Measurements from ENCODE around the gene CSNK1E. TPM values are rescaled to one million over a fixed set of nuclear protein-coding genes. Genes with fewer than 3 reads are reported as not detected.

CSNK1E gene
- polyA plus RNA-seq, 1 donor (not counting 4 experiments of a cell fraction or from before 2014, with no cell fraction given), result 168 TPM

- Histone ChIP-seq H4K20me1 (ENCODE audit: control insufficient read depth, extremely low read depth, insufficient read depth, low read length) (peaks cover 34% of the 10 kb centered on the region), H3K27me3 (ENCODE audit: control insufficient read depth, extremely low read depth, insufficient read depth, low read length) (no peaks in the 10 kb centered on the region), H3K4me3 (ENCODE audit: control insufficient read depth in 2 of 3, extremely low read depth in 1 of 3, insufficient read depth in 2 of 3, low read depth in 1 of 3, low read length in 3 of 3) (no peak overlapping the region), H3K27ac (ENCODE audit: control insufficient read depth, insufficient read depth, low read length) (no peak overlapping the region), H2AFZ (ENCODE audit: control insufficient read depth, low read length) (no peak overlapping the region), H3K36me3 (ENCODE audit: control insufficient read depth in 2 of 2, extremely low read depth in 1 of 2, insufficient read depth in 2 of 2, low read length in 2 of 2) (peaks cover 14 to 19% of the 10 kb centered on the region in 2 experiments), H3K79me2 (ENCODE audit: control insufficient read depth, insufficient read depth, low read length) (peaks cover 97% of the 10 kb centered on the region), H3K9ac (ENCODE audit: control insufficient read depth, extremely low read depth, insufficient read depth, low read length) (no peak overlapping the region), H3K4me2 (ENCODE audit: control insufficient read depth, extremely low read depth, insufficient read depth, low read depth, low read length) (no peak overlapping the region), H3K9me3 (ENCODE audit: control insufficient read depth, low read depth, low read length) (no peaks in the 10 kb centered on the region), H3K4me1 (ENCODE audit: control insufficient read depth, extremely low read depth, insufficient read depth, low read length) (peaks cover 6% of the 10 kb centered on the region), H3K9me1 (ENCODE audit: control insufficient read depth, extremely low read depth, insufficient read depth, low read length) (peaks cover 6% of the 10 kb centered on the region)
- TF ChIP-seq CTCF (optimal IDR thresholded peaks at IDR 0.05 in 1 of 3, IDR thresholded peaks at IDR 0.05 in 1 of 3, conservative IDR thresholded peaks at IDR 0.05 in 1 of 3; ENCODE audit: extremely low read depth in 1 of 3, insufficient read depth in 2 of 3, low read length in 3 of 3) (no peak), EZH2 (IDR thresholded peaks at IDR 0.05; ENCODE audit: low read length) (no peak)
- dilution Hi-C loops (cut with MboI; ENCODE audit: extremely low pct_ligation_motif_present, low sequenced_read_pairs), result no loop called here
- DNase-seq (ENCODE audit: low read depth, low spot score), result no peak
- FAIRE-seq, result no peak
These were observed 51.1 kb downstream of the CSNK1E start for GRCh38 chr22:38266120-38266519.

DNA sequence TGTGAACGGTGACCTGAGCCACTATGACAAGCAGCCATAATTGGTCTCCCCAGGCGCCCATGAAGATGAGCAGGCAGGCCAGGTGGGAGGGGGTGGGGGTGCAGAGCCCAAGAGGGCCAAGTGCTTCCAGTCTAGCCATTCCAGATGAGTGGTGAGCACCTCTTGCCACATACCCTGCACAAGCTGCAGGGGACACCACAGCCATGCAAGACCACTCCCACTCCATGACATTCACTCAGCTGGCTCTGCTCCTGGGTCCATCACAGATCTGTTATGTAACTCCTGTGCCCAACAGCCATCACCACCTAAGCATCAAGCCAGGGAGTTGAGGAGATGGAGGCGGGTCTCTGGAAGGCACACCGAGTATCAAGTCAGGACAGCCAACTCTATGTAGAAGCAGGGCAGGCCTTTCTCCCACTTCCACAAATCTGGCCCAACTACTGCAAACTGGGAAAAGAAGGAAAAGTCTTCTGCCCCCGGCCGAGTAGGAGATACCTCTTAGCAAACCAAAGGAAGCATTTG, 52.9 kb downstream of the CSNK1E start:
- Histone ChIP-seq H3K79me2 (ENCODE audit: control insufficient read depth, insufficient read depth, low read length) (peaks cover 93% of the 10 kb centered on the region), H3K4me1 (ENCODE audit: control insufficient read depth, extremely low read depth, insufficient read depth, low read length) (peaks cover 6% of the 10 kb centered on the region), H3K27me3 (ENCODE audit: control insufficient read depth, extremely low read depth, insufficient read depth, low read length) (no peaks in the 10 kb centered on the region), H3K9ac (ENCODE audit: control insufficient read depth, extremely low read depth, insufficient read depth, low read length) (no peak overlapping the region), H4K20me1 (ENCODE audit: control insufficient read depth, extremely low read depth, insufficient read depth, low read length) (peaks cover 18% of the 10 kb centered on the region), H3K9me3 (ENCODE audit: control insufficient read depth, low read depth, low read length) (no peaks in the 10 kb centered on the region), H3K4me2 (ENCODE audit: control insufficient read depth, extremely low read depth, insufficient read depth, low read depth, low read length) (no peak overlapping the region), H3K4me3 (ENCODE audit: control insufficient read depth in 2 of 3, extremely low read depth in 1 of 3, insufficient read depth in 2 of 3, low read depth in 1 of 3, low read length in 3 of 3) (no peak overlapping the region), H3K36me3 (ENCODE audit: control insufficient read depth in 2 of 2, extremely low read depth in 1 of 2, insufficient read depth in 2 of 2, low read length in 2 of 2) (peaks cover 6 to 18% of the 10 kb centered on the region in 2 experiments), H2AFZ (ENCODE audit: control insufficient read depth, low read length) (no peak overlapping the region), H3K27ac (ENCODE audit: control insufficient read depth, insufficient read depth, low read length) (no peak overlapping the region), H3K9me1 (ENCODE audit: control insufficient read depth, extremely low read depth, insufficient read depth, low read length) (no peaks in the 10 kb centered on the region)
- FAIRE-seq, result no peak
- dilution Hi-C loops (cut with MboI; ENCODE audit: extremely low pct_ligation_motif_present, low sequenced_read_pairs), result no loop called here
- no peak for TF ChIP-seq EZH2 (IDR thresholded peaks at IDR 0.05; ENCODE audit: low read length)
- DNase-seq (ENCODE audit: low read depth, low spot score), result no peak
